Fibroblast of lung (primary cell): ENCODE results near the gene DPPA2. TPM values are rescaled to one million over a fixed set of nuclear protein-coding genes. Genes with fewer than 3 reads are reported as not detected.

Experiments
- DNase-seq, 2 donors: peaks; one replicate each; pipeline versions ENCODE4 v3.0.0 to v3.0.0-alpha.2; 2010; ENCODE audit warnings: low read depth in 2 of 2
- H2AFZ ChIP-seq: 2 replicates; pipeline ENCODE4 v1.5.1; 2012; ENCODE audit warnings: low read length, control low read depth, inconsistent platforms
- H3K27ac ChIP-seq: 2 replicates; pipeline ENCODE4 v1.5.1; 2011; ENCODE audit warnings: low read length, control low read depth; ENCODE audit not compliant: insufficient read depth
- H3K27me3 ChIP-seq: 2 replicates; pipeline ENCODE4 v1.5.1; 2011; ENCODE audit warnings: mild to moderate bottlenecking, low read length; ENCODE audit not compliant: control insufficient read depth, insufficient read depth
- H3K36me3 ChIP-seq: 2 replicates; pipeline ENCODE4 v1.5.1; 2011; ENCODE audit warnings: low read length; ENCODE audit not compliant: control insufficient read depth, insufficient read depth
- H3K4me1 ChIP-seq: 2 replicates; pipeline ENCODE4 v1.5.1; 2011; ENCODE audit warnings: low read length; ENCODE audit not compliant: control insufficient read depth, insufficient read depth; ENCODE audit errors: extremely low read depth
- H3K4me2 ChIP-seq: 2 replicates; pipeline ENCODE4 v1.5.1; 2011; ENCODE audit warnings: low read length, control low read depth; ENCODE audit not compliant: insufficient read depth; ENCODE audit errors: extremely low read depth
- H3K4me3 ChIP-seq, 4 experiments: fragments of 200-600 bp in 1 of 4; sonication (generic) in 1 of 4; replicated peaks in 1 of 4; 2 replicates each; pipeline ENCODE4 v1.5.1; 2011 to 2016; ENCODE audit warnings: low read length in 4 of 4, low read depth in 3 of 4, mild to moderate bottlenecking in 3 of 4, control low read depth in 2 of 4, inconsistent platforms in 1 of 4, mixed read lengths in 1 of 4; ENCODE audit not compliant: insufficient read depth in 1 of 4; ENCODE audit errors: control extremely low read depth in 1 of 4
- H3K79me2 ChIP-seq: 2 replicates; pipeline ENCODE4 v1.5.1; 2012; ENCODE audit warnings: mild to moderate bottlenecking, low read length, inconsistent platforms; ENCODE audit not compliant: control insufficient read depth, insufficient read depth
- H3K9ac ChIP-seq: 2 replicates; pipeline ENCODE4 v1.5.1; 2011; ENCODE audit warnings: mild to moderate bottlenecking, low read length, control low read depth; ENCODE audit not compliant: insufficient read depth
- H3K9me3 ChIP-seq: 2 replicates; pipeline ENCODE4 v1.5.1; 2012; ENCODE audit warnings: low read depth, low read length; ENCODE audit not compliant: control insufficient read depth, insufficient read depth
- H4K20me1 ChIP-seq: 2 replicates; pipeline ENCODE4 v1.5.1; 2011; ENCODE audit warnings: low read length; ENCODE audit not compliant: control insufficient read depth, insufficient read depth; ENCODE audit errors: extremely low read depth
- CTCF ChIP-seq, 2 donors: IDR thresholded peaks in 1 of 2; conservative IDR thresholded peaks in 1 of 2; 1 replicate in 1 of 2; 2 replicates in 1 of 2; pipeline ENCODE4 v1.5.1; 2011 to 2012; ENCODE audit warnings: low read length in 2 of 2, control low read depth in 1 of 2, inconsistent platforms in 1 of 2, low read depth in 1 of 2, mild to moderate bottlenecking in 1 of 2
- EZH2 ChIP-seq: IDR thresholded peaks from 2 replicates; pipeline ENCODE4 v1.5.1; 2012; ENCODE audit warnings: low read length, control low read depth, mild to moderate bottlenecking; ENCODE audit errors: missing control alignments
- polyA plus RNA-seq, 2 donors: library from polyadenylated mRNA; depleted of rRNA in 1 of 2; stranded (reverse) in 1 of 2; unstranded in 1 of 2; fragments of >200 nt; gene quantifications; 2 replicates each; pipeline ENCODE4 v1.2.1, GENCODE V29; 2011 to 2012; ENCODE audit warnings: missing spikeins in 1 of 2
- total RNA-seq: library from RNA; depleted of rRNA; stranded (reverse); fragments of >200 nt; gene quantifications from 2 replicates; pipeline ENCODE4 v1.2.1, GENCODE V29; 2014

DPPA2 gene
- total and polyA plus RNA-seq, 2 donors (not counting 1 experiment from before 2014, with no cell fraction given) = not detected

GRCh38 chr3:109325109-109325508 is 8.8 kb upstream of the DPPA2 start:
- no peak overlapping the region for H3K27ac ChIP-seq
- TF ChIP-seq CTCF (conservative IDR thresholded peaks at IDR 0.05 in 1 of 2, IDR thresholded peaks at IDR 0.05 in 1 of 2; ENCODE audit: low read depth in 1 of 2, low read length in 2 of 2) = no peak
- no peak for TF ChIP-seq EZH2
- H4K20me1 ChIP-seq = no peaks in the 10 kb centered on the region
- H2AFZ ChIP-seq = no peak overlapping the region
- H3K27me3 ChIP-seq = no peaks in the 10 kb centered on the region
- no peaks in the 10 kb centered on the region for H3K4me1 ChIP-seq
- no peaks in the 10 kb centered on the region for H3K9me3 ChIP-seq
- H3K4me3 ChIP-seq = no peak overlapping the region
- H3K4me2 ChIP-seq = no peak overlapping the region
- H3K9ac ChIP-seq = no peak overlapping the region
- no peaks in the 10 kb centered on the region for H3K79me2 ChIP-seq
- no peak for DNase-seq
- H3K36me3 ChIP-seq = no peaks in the 10 kb centered on the region

- DNase-seq = no peak
- H3K9me3 ChIP-seq = no peaks in the 10 kb centered on the region
- no peak overlapping the region for H2AFZ ChIP-seq
- no peak for TF ChIP-seq CTCF (conservative IDR thresholded peaks at IDR 0.05 in 1 of 2, IDR thresholded peaks at IDR 0.05 in 1 of 2; ENCODE audit: low read depth in 1 of 2, low read length in 2 of 2)
- no peak for TF ChIP-seq EZH2
- no peak overlapping the region for H3K4me2 ChIP-seq
- H3K79me2 ChIP-seq = no peaks in the 10 kb centered on the region
- no peaks in the 10 kb centered on the region for H4K20me1 ChIP-seq
- H3K27ac ChIP-seq = no peak overlapping the region
- no peak overlapping the region for H3K4me3 ChIP-seq
- H3K9ac ChIP-seq = no peak overlapping the region
- no peaks in the 10 kb centered on the region for H3K4me1 ChIP-seq
- no peaks in the 10 kb centered on the region for H3K27me3 ChIP-seq
- H3K36me3 ChIP-seq = no peaks in the 10 kb centered on the region
Measured at GRCh38 chr3:109313061-109313460, 3.3 kb downstream of the DPPA2 start.

- no peaks in the 10 kb centered on the region for H3K9me3 ChIP-seq
- no peaks in the 10 kb centered on the region for H3K36me3 ChIP-seq
- H2AFZ ChIP-seq = no peak overlapping the region
- H3K79me2 ChIP-seq = no peaks in the 10 kb centered on the region
- H3K27me3 ChIP-seq = no peaks in the 10 kb centered on the region
- TF ChIP-seq EZH2 (no peak), CTCF (conservative IDR thresholded peaks at IDR 0.05 in 1 of 2, IDR thresholded peaks at IDR 0.05 in 1 of 2; ENCODE audit: low read depth in 1 of 2, low read length in 2 of 2) (no peak)
- H3K4me3 ChIP-seq = no peak overlapping the region
- H3K27ac ChIP-seq = no peak overlapping the region
- DNase-seq = no peak
- H3K4me2 ChIP-seq = no peak overlapping the region
- H3K9ac ChIP-seq = no peak overlapping the region
- no peaks in the 10 kb centered on the region for H4K20me1 ChIP-seq
- H3K4me1 ChIP-seq = no peaks in the 10 kb centered on the region
Measured at GRCh38 chr3:109297496-109297895, 18.8 kb downstream of the DPPA2 start.
